NK-92 (cell line): Measurements from ENCODE around the gene LTBP4.
"Not testable (repeated sequence)": the region's sequence is repeated elsewhere in the genome, so short reads cannot be mapped to it uniquely, and the experiment has no call there.

Source experiments
- DNase-seq: peaks from one replicate; lab custom pipeline; 2025; ENCODE audit not compliant: unreplicated experiment; lab: John Stamatoyannopoulos, UW

The LTBP4 gene

GRCh38 chr19:40624369-40625153, 23.4 kb downstream of the LTBP4 start:
- not testable (repeated sequence) for DNase-seq

- no peak for DNase-seq
Observed at GRCh38 chr19:40625406-40626120, 24.4 kb downstream of the LTBP4 start.

- DNase-seq: no peak
Observed at GRCh38 chr19:40626918-40627317, 25.7 kb downstream of the LTBP4 start.

- no peak for DNase-seq
Observed at GRCh38 chr19:40627486-40628279, 26.5 kb downstream of the LTBP4 start.

GRCh38 chr19:40629346-40629745, 28.2 kb downstream of the LTBP4 start:
- DNase-seq: no peak

GRCh38 chr19:40630571-40631160, 29.5 kb downstream of the LTBP4 start:
- no peak for DNase-seq

- DNase-seq: no peak
Observed at GRCh38 chr19:40632311-40633036, 31.3 kb downstream of the LTBP4 start.

- DNase-seq: no peak
Observed at GRCh38 chr19:40633207-40633606, 32.0 kb downstream of the LTBP4 start.

- no peak for DNase-seq
Observed at GRCh38 chr19:40638327-40638726, 37.2 kb downstream of the LTBP4 start.

- DNase-seq: no peak
Observed at GRCh38 chr19:40639638-40639982, 38.4 kb downstream of the LTBP4 start.

GRCh38 chr19:40640744-40641143, 39.6 kb downstream of the LTBP4 start:
- no peak for DNase-seq

GRCh38 chr19:40641281-40641680, 40.1 kb downstream of the LTBP4 start:
- DNase-seq: no peak

GRCh38 chr19:40642051-40642706, 41.0 kb downstream of the LTBP4 start:
- no peak for DNase-seq

GRCh38 chr19:40642757-40643305, 41.7 kb downstream of the LTBP4 start:
- DNase-seq: no peak

- no peak for DNase-seq
Observed at GRCh38 chr19:40646743-40647254, 45.6 kb downstream of the LTBP4 start.

GRCh38 chr19:40649903-40650675, 48.9 kb downstream of the LTBP4 start:
- not testable (repeated sequence) for DNase-seq

GRCh38 chr19:40650749-40651305, 49.7 kb downstream of the LTBP4 start:
- DNase-seq: no peak

- not testable (repeated sequence) for DNase-seq
Observed at GRCh38 chr19:40652303-40652702, 51.1 kb downstream of the LTBP4 start.

GRCh38 chr19:40655684-40656083, 54.5 kb downstream of the LTBP4 start:
- DNase-seq: not testable (repeated sequence)
